ENCODE data around the gene NIPAL3. TPM values are rescaled to one million over a fixed set of nuclear protein-coding genes. Genes with fewer than 3 reads are reported as not detected.
A peak's percentile ranks its signal among the peaks of the same experiment; 100 is the strongest.

The NIPAL3 gene
- total and polyA plus RNA-seq, 2 experiments from 2014 or later = 55.9 to 78.4 TPM

- Histone ChIP-seq H3K27me3 (replicated peaks; ENCODE audit: insufficient read depth) (no peaks in the 10 kb centered on the region), H3K4me3 (peak overlapping the region; percentile 42), H3K27ac (peak overlapping the region; percentile 71), H3K4me1 (ENCODE audit: insufficient read depth) (peaks cover 39% of the 10 kb centered on the region), H4K20me1 (ENCODE audit: insufficient read depth) (no peaks in the 10 kb centered on the region), H3K9me3 (ENCODE audit: low read depth) (no peaks in the 10 kb centered on the region), H3F3A (ENCODE audit: insufficient read depth) (peaks cover 41% of the 10 kb centered on the region), H3K9ac (peak overlapping the region; percentile 70), H3K4me2 (ENCODE audit: unreplicated experiment) (peak overlapping the region; percentile 70), H3K9me2 (ENCODE audit: insufficient read depth) (no peaks in the 10 kb centered on the region), H2AFZ (peak overlapping the region; percentile 47; the same call in 1 of the 2 replicates), H3K36me3 (ENCODE audit: low read depth) (no peaks in the 10 kb centered on the region), H3K79me2 (ENCODE audit: insufficient read depth) (no peaks in the 10 kb centered on the region)
- in situ Hi-C loops (cut with MboI) = no loop called here
- WGBS, 2 experiments (ENCODE audit: low coverage in 1 of 2, low lambda C conversion rate in 2 of 2, missing lambda C conversion rate in 2 of 2) = 66 to 68% methylated on average over 13 of the region's 13 CpGs
- DNase-seq = peak; percentile 86
- TF ChIP-seq EZH2phosphoT487 (IDR thresholded peaks at IDR 0.05; ENCODE audit: insufficient read depth, low read depth) = no peak
These were observed 31.1 kb upstream of the NIPAL3 start for GRCh38 chr1:24384251-24385090.

- in situ Hi-C loops (cut with MboI) = no loop called here
- TF ChIP-seq EZH2 (IDR thresholded peaks at IDR 0.05; ENCODE audit: insufficient read depth, poor library complexity, severe bottlenecking) (no peak), EZH2phosphoT487 (IDR thresholded peaks at IDR 0.05; ENCODE audit: insufficient read depth, low read depth) (no peak)
- peak overlapping the region; percentile 70 for H3K4me2 ChIP-seq (ENCODE audit: unreplicated experiment)
- peak overlapping the region; percentile 71 for H3K27ac ChIP-seq
- H3K4me1 ChIP-seq (ENCODE audit: insufficient read depth) = peaks cover 31% of the 10 kb centered on the region
- 72 to 75% methylated on average over 12 of the region's 12 CpGs for WGBS, 2 experiments (ENCODE audit: low coverage in 1 of 2, low lambda C conversion rate in 2 of 2, missing lambda C conversion rate in 2 of 2)
- no peak overlapping the region for H2AFZ ChIP-seq
- H3K9ac ChIP-seq = peak overlapping the region; percentile 70; the same call in 1 of the 2 replicates
- no peak overlapping the region for H3K4me3 ChIP-seq
- peaks cover 34% of the 10 kb centered on the region for H3F3A ChIP-seq (ENCODE audit: insufficient read depth)
- no peaks in the 10 kb centered on the region for H3K79me2 ChIP-seq (ENCODE audit: insufficient read depth)
- no peaks in the 10 kb centered on the region for H4K20me1 ChIP-seq (ENCODE audit: insufficient read depth)
- no peaks in the 10 kb centered on the region for H3K27me3 ChIP-seq (replicated peaks; ENCODE audit: insufficient read depth)
- no peaks in the 10 kb centered on the region for H3K9me2 ChIP-seq (ENCODE audit: insufficient read depth)
- DNase-seq = peak; percentile 81
- H3K36me3 ChIP-seq (ENCODE audit: low read depth) = no peaks in the 10 kb centered on the region
- no peaks in the 10 kb centered on the region for H3K9me3 ChIP-seq (ENCODE audit: low read depth)
These were observed 30.3 kb upstream of the NIPAL3 start for GRCh38 chr1:24385160-24385940.

- peak overlapping the region; percentile 71 for H3K27ac ChIP-seq
- H3K4me2 ChIP-seq (ENCODE audit: unreplicated experiment) = no peak overlapping the region
- no peaks in the 10 kb centered on the region for H3K9me3 ChIP-seq (ENCODE audit: low read depth)
- no peaks in the 10 kb centered on the region for H3K36me3 ChIP-seq (ENCODE audit: low read depth)
- H3K9ac ChIP-seq = no peak overlapping the region
- H3K4me1 ChIP-seq (ENCODE audit: insufficient read depth) = peaks cover 34% of the 10 kb centered on the region
- H2AFZ ChIP-seq = no peak overlapping the region
- H3F3A ChIP-seq (ENCODE audit: insufficient read depth) = peaks cover 31% of the 10 kb centered on the region
- H3K79me2 ChIP-seq (ENCODE audit: insufficient read depth) = no peaks in the 10 kb centered on the region
- WGBS, 2 experiments (ENCODE audit: low coverage in 1 of 2, low lambda C conversion rate in 2 of 2, missing lambda C conversion rate in 2 of 2) = 25 to 36% methylated on average over 9 of the region's 9 CpGs
- peak; percentile 50 for DNase-seq
- TF ChIP-seq EZH2phosphoT487 (IDR thresholded peaks at IDR 0.05; ENCODE audit: insufficient read depth, low read depth) (no peak), EZH2 (IDR thresholded peaks at IDR 0.05; ENCODE audit: insufficient read depth, poor library complexity, severe bottlenecking) (no peak)
- no peaks in the 10 kb centered on the region for H3K27me3 ChIP-seq (replicated peaks; ENCODE audit: insufficient read depth)
- H3K9me2 ChIP-seq (ENCODE audit: insufficient read depth) = no peaks in the 10 kb centered on the region
- H3K4me3 ChIP-seq = no peak overlapping the region
- in situ Hi-C loops (cut with MboI) = no loop called here
- no peaks in the 10 kb centered on the region for H4K20me1 ChIP-seq (ENCODE audit: insufficient read depth)
These were observed 29.4 kb upstream of the NIPAL3 start for GRCh38 chr1:24386241-24386640.

GRCh38 chr1:24386931-24387330, 28.7 kb upstream of the NIPAL3 start:
- Histone ChIP-seq H3K9me3 (ENCODE audit: low read depth) (no peaks in the 10 kb centered on the region), H3F3A (ENCODE audit: insufficient read depth) (peaks cover 37% of the 10 kb centered on the region), H4K20me1 (ENCODE audit: insufficient read depth) (no peaks in the 10 kb centered on the region), H3K9me2 (ENCODE audit: insufficient read depth) (no peaks in the 10 kb centered on the region), H3K27me3 (replicated peaks; ENCODE audit: insufficient read depth) (no peaks in the 10 kb centered on the region), H3K9ac (no peak overlapping the region), H3K27ac (no peak overlapping the region), H3K36me3 (ENCODE audit: low read depth) (no peaks in the 10 kb centered on the region), H3K79me2 (ENCODE audit: insufficient read depth) (no peaks in the 10 kb centered on the region), H3K4me3 (no peak overlapping the region), H3K4me2 (ENCODE audit: unreplicated experiment) (no peak overlapping the region), H3K4me1 (ENCODE audit: insufficient read depth) (peaks cover 40% of the 10 kb centered on the region), H2AFZ (no peak overlapping the region)
- in situ Hi-C loops (cut with MboI) = no loop called here
- 58 to 61% methylated on average over 11 of the region's 11 CpGs for WGBS, 2 experiments (ENCODE audit: low coverage in 1 of 2, low lambda C conversion rate in 2 of 2, missing lambda C conversion rate in 2 of 2)
- DNase-seq = no peak
- TF ChIP-seq EZH2phosphoT487 (IDR thresholded peaks at IDR 0.05; ENCODE audit: insufficient read depth, low read depth) (no peak), EZH2 (IDR thresholded peaks at IDR 0.05; ENCODE audit: insufficient read depth, poor library complexity, severe bottlenecking) (no peak)

Data from GM23248 (cell line).